Measurements from ENCODE around the gene NKPD1.

DNA sequence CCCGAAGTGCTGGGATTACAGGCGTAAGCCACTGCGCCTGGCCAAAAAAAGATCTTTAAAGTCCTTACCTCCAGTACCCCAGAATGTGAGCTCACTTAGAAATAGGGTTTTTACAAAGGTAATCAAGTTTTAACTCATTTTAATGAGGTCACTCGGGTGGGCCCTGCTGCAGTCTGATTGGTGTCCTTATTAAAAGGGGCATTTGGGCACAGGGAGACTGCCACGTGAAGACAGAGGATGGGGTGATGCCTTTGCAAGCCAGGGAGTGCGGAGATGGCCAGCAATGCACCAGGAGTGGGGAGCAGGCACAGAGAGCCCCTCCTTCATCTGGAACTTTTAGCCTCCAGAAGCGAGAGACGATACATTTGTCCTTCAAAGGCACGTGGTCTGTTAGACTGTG lies 11.7 kb downstream of the NKPD1 start:
- TF ChIP-seq, protein P1, sequence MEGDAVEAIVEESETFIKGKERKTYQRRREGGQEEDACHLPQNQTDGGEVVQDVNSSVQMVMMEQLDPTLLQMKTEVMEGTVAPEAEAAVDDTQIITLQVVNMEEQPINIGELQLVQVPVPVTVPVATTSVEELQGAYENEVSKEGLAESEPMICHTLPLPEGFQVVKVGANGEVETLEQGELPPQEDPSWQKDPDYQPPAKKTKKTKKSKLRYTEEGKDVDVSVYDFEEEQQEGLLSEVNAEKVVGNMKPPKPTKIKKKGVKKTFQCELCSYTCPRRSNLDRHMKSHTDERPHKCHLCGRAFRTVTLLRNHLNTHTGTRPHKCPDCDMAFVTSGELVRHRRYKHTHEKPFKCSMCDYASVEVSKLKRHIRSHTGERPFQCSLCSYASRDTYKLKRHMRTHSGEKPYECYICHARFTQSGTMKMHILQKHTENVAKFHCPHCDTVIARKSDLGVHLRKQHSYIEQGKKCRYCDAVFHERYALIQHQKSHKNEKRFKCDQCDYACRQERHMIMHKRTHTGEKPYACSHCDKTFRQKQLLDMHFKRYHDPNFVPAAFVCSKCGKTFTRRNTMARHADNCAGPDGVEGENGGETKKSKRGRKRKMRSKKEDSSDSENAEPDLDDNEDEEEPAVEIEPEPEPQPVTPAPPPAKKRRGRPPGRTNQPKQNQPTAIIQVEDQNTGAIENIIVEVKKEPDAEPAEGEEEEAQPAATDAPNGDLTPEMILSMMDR (IDR thresholded peaks at IDR 0.05), result no peak
- TF ChIP-seq POLR2A (IDR thresholded peaks at IDR 0.05), result no peak
